Neural cell (in vitro differentiated cells): Measurements from ENCODE around the gene IPO5. TPM values are rescaled to one million over a fixed set of nuclear protein-coding genes. Genes with fewer than 3 reads are reported as not detected.

Source experiments
- H2AFZ ChIP-seq: fragments of 200-600, 300-800 bp; sonication (generic), shearing (Covaris generic); 2 replicates; pipeline ENCODE4 v1.6.0; 2014; ENCODE audit warnings: low read depth, mild to moderate bottlenecking, antibody characterized with exemption, low read length, moderate library complexity
- H3F3A ChIP-seq: fragments of 200-600 bp; shearing (Covaris generic); 2 replicates; pipeline ENCODE4 v1.6.1; 2016; ENCODE audit warnings: mild to moderate bottlenecking, moderate library complexity, mixed read lengths, antibody characterized with exemption, low read length; ENCODE audit not compliant: insufficient read depth, poor library complexity, severe bottlenecking
- H3K27ac ChIP-seq: fragments of 200-600, 300-800 bp; sonication (generic), shearing (Covaris generic); 2 replicates; pipeline ENCODE4 v1.5.1; 2014; ENCODE audit warnings: mild to moderate bottlenecking, low read length, moderate library complexity
- H3K27me3 ChIP-seq: fragments of 300-800, 200-600 bp; sonication (generic), shearing (Covaris generic); 2 replicates; pipeline ENCODE4 v1.6.0; 2014; ENCODE audit warnings: mild to moderate bottlenecking, low read depth, low read length, moderate library complexity; ENCODE audit not compliant: insufficient read depth
- H3K36me3 ChIP-seq: fragments of 300-800, 200-600 bp; sonication (generic), shearing (Covaris generic); 2 replicates; pipeline ENCODE4 v1.5.1; 2014; ENCODE audit warnings: mild to moderate bottlenecking, antibody characterized with exemption, low read length, moderate library complexity; ENCODE audit not compliant: insufficient read depth
- H3K4me2 ChIP-seq: fragments of 300-800, 200-600 bp; sonication (generic), shearing (Covaris generic); 2 replicates; pipeline ENCODE4 v1.6.0; 2014; ENCODE audit warnings: mild to moderate bottlenecking, low read length
- H3K4me3 ChIP-seq: fragments of 300-800, 200-600 bp; sonication (generic), shearing (Covaris generic); 2 replicates; pipeline ENCODE4 v1.5.1; 2014; ENCODE audit warnings: mild to moderate bottlenecking, low read length, moderate library complexity
- H3K79me2 ChIP-seq: fragments of 200-600 bp; shearing (Covaris generic); replicated peaks from 2 replicates; pipeline ENCODE4 v1.6.0; 2014; ENCODE audit warnings: mild to moderate bottlenecking, low read length, moderate library complexity; ENCODE audit not compliant: insufficient read depth
- H3K9ac ChIP-seq: fragments of 300-800, 200-600 bp; sonication (generic), shearing (Covaris generic); 2 replicates; pipeline ENCODE4 v1.6.1; 2016; ENCODE audit warnings: mild to moderate bottlenecking, low read length, mixed read lengths
- H3K9me2 ChIP-seq: fragments of 200-600 bp; shearing (Covaris generic); 2 replicates; pipeline ENCODE4 v1.6.1; 2016; ENCODE audit warnings: mild to moderate bottlenecking, low read length, mixed read lengths; ENCODE audit not compliant: insufficient read depth
- H3K9me3 ChIP-seq: fragments of 200-600, 300-800 bp; sonication (generic), shearing (Covaris generic); 2 replicates; pipeline ENCODE4 v1.6.1; 2016; ENCODE audit warnings: mild to moderate bottlenecking, mixed run types, low read length, moderate library complexity, mixed read lengths
- H4K20me1 ChIP-seq: fragments of 200-600 bp; shearing (Covaris generic); 2 replicates; pipeline ENCODE4 v1.6.1; 2016; ENCODE audit warnings: mild to moderate bottlenecking, mixed run types; ENCODE audit not compliant: insufficient read depth
- EP300 ChIP-seq: fragments of 450-650 bp; conservative IDR thresholded peaks from 2 replicates; pipeline ENCODE4 v1.6.1; 2014; ENCODE audit warnings: antibody characterized with exemption, mild to moderate bottlenecking, moderate library complexity; ENCODE audit not compliant: poor library complexity, severe bottlenecking
- EZH2 ChIP-seq: fragments of 200-600, 300-800 bp; shearing (Covaris generic), sonication (generic); IDR thresholded peaks from 2 replicates; pipeline ENCODE4 v1.6.1; 2014; ENCODE audit warnings: antibody characterized with exemption, low read length, borderline replicate concordance, mild to moderate bottlenecking; ENCODE audit not compliant: insufficient read depth, poor library complexity, severe bottlenecking
- MXI1 ChIP-seq: fragments of 450-650 bp; conservative IDR thresholded peaks from 2 replicates; pipeline ENCODE4 v1.6.1; 2014; ENCODE audit warnings: antibody characterized with exemption, mild to moderate bottlenecking; ENCODE audit not compliant: poor library complexity, severe bottlenecking
- POLR2AphosphoS5 ChIP-seq: IDR thresholded peaks from 2 replicates; pipeline ENCODE4 v1.6.1; 2012
- RAD21 ChIP-seq: fragments of 450-650 bp; conservative IDR thresholded peaks from 2 replicates; pipeline ENCODE4 v1.6.1; 2014; ENCODE audit warnings: antibody characterized with exemption, mild to moderate bottlenecking, moderate library complexity
- REST ChIP-seq: IDR thresholded peaks from 2 replicates; pipeline ENCODE4 v1.6.1; 2012; ENCODE audit warnings: borderline replicate concordance
- SMC3 ChIP-seq: fragments of 450-650 bp; conservative IDR thresholded peaks from 2 replicates; pipeline ENCODE4 v1.6.1; 2014; ENCODE audit warnings: antibody characterized with exemption, mild to moderate bottlenecking, moderate library complexity; ENCODE audit not compliant: poor library complexity
- TAF1 ChIP-seq: IDR thresholded peaks from 2 replicates; pipeline ENCODE4 v1.6.1; 2012; ENCODE audit warnings: low read depth
- polyA plus RNA-seq: library from polyadenylated mRNA; depleted of rRNA; stranded (reverse); fragments of >200 nt; gene quantifications from 2 replicates; pipeline ENCODE4 v1.2.3, GENCODE V29; 2014
- TF ChIP-seq, protein P1 (sequence below): fragments of 450-650 bp; IDR thresholded peaks from 2 replicates; pipeline ENCODE4 v1.5.1; 2014; ENCODE audit warnings: antibody characterized with exemption, mild to moderate bottlenecking, moderate library complexity; ENCODE audit not compliant: poor library complexity, severe bottlenecking

IPO5 gene
- polyA plus RNA-seq, 1 donor from 2014 or later: 83.4 TPM

DNA sequence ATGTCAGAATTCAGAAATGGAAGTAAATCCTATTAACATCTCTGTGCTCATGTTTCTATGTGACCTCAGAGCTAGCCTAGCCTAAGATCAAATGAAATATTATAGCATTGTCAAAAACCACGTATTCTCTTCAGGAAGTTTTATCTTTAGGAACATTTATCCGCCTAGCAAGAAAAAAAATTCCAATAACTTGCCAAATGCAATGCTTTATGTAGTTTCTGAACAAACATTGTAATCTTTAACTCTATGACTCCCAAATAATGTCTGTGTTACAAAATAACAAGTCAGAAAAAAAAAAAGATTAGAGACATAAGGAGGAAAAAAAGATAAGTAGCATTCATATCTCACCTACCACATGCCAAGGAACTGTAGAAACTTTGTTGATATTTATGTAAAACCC lies 18.4 kb upstream of the IPO5 start:
- no peak overlapping the region for H3K27ac ChIP-seq
- H3K4me2 ChIP-seq: no peak overlapping the region
- H3K36me3 ChIP-seq: no peaks in the 10 kb centered on the region

GRCh38 chr13:97936036-97936435 lies 17.4 kb upstream of the IPO5 start:
- H3K27ac ChIP-seq: no peak overlapping the region
- no peaks in the 10 kb centered on the region for H3K36me3 ChIP-seq
- H3K4me2 ChIP-seq: no peak overlapping the region
- H3K79me2 ChIP-seq: no peaks in the 10 kb centered on the region
- H2AFZ ChIP-seq: no peak overlapping the region
- H3K4me3 ChIP-seq: no peak overlapping the region
- no peaks in the 10 kb centered on the region for H4K20me1 ChIP-seq
- no peaks in the 10 kb centered on the region for H3K9me3 ChIP-seq
- no peaks in the 10 kb centered on the region for H3F3A ChIP-seq
- no peaks in the 10 kb centered on the region for H3K9me2 ChIP-seq
- H3K9ac ChIP-seq: no peak overlapping the region
- H3K27me3 ChIP-seq: no peaks in the 10 kb centered on the region
- TF ChIP-seq REST (no peak), MXI1 (no peak), EZH2 (no peak), EP300 (no peak), POLR2AphosphoS5 (no peak), RAD21 (no peak), TAF1 (no peak), SMC3 (no peak)
- TF ChIP-seq, protein P1, sequence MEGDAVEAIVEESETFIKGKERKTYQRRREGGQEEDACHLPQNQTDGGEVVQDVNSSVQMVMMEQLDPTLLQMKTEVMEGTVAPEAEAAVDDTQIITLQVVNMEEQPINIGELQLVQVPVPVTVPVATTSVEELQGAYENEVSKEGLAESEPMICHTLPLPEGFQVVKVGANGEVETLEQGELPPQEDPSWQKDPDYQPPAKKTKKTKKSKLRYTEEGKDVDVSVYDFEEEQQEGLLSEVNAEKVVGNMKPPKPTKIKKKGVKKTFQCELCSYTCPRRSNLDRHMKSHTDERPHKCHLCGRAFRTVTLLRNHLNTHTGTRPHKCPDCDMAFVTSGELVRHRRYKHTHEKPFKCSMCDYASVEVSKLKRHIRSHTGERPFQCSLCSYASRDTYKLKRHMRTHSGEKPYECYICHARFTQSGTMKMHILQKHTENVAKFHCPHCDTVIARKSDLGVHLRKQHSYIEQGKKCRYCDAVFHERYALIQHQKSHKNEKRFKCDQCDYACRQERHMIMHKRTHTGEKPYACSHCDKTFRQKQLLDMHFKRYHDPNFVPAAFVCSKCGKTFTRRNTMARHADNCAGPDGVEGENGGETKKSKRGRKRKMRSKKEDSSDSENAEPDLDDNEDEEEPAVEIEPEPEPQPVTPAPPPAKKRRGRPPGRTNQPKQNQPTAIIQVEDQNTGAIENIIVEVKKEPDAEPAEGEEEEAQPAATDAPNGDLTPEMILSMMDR: no peak

More for the DNA sequence above, 18.4 kb upstream of the IPO5 start:
- H2AFZ ChIP-seq: no peak overlapping the region
- TF ChIP-seq SMC3 (no peak), MXI1 (no peak), EP300 (no peak), REST (no peak), POLR2AphosphoS5 (no peak)
- TF ChIP-seq, protein P1: no peak
- no peak overlapping the region for H3K4me3 ChIP-seq
- no peaks in the 10 kb centered on the region for H3K9me2 ChIP-seq
- no peaks in the 10 kb centered on the region for H3K79me2 ChIP-seq
- H3K9me3 ChIP-seq: no peaks in the 10 kb centered on the region
- no peaks in the 10 kb centered on the region for H3F3A ChIP-seq
- H4K20me1 ChIP-seq: no peaks in the 10 kb centered on the region
- no peaks in the 10 kb centered on the region for H3K27me3 ChIP-seq
- no peak overlapping the region for H3K9ac ChIP-seq
